Loucy (cell line): Measurements from ENCODE around the gene NAALADL2.

Source experiments
- EZH2phosphoT487 ChIP-seq: fragments of 200-600 bp; IDR thresholded peaks from 2 replicates; pipeline ENCODE4 v1.6.1; 2018; ENCODE audit warnings: antibody characterized with exemption, mild to moderate bottlenecking, moderate library complexity, borderline replicate concordance
- TF ChIP-seq, protein P1 (sequence below): fragments of 200-600 bp; sonication (generic); conservative IDR thresholded peaks from 2 replicates; pipeline ENCODE4 v1.5.1; 2014; ENCODE audit warnings: mild to moderate bottlenecking, antibody characterized with exemption, low read length

- TF ChIP-seq, protein P1, sequence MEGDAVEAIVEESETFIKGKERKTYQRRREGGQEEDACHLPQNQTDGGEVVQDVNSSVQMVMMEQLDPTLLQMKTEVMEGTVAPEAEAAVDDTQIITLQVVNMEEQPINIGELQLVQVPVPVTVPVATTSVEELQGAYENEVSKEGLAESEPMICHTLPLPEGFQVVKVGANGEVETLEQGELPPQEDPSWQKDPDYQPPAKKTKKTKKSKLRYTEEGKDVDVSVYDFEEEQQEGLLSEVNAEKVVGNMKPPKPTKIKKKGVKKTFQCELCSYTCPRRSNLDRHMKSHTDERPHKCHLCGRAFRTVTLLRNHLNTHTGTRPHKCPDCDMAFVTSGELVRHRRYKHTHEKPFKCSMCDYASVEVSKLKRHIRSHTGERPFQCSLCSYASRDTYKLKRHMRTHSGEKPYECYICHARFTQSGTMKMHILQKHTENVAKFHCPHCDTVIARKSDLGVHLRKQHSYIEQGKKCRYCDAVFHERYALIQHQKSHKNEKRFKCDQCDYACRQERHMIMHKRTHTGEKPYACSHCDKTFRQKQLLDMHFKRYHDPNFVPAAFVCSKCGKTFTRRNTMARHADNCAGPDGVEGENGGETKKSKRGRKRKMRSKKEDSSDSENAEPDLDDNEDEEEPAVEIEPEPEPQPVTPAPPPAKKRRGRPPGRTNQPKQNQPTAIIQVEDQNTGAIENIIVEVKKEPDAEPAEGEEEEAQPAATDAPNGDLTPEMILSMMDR = no peak
- no peak for TF ChIP-seq EZH2phosphoT487
Measured at GRCh38 chr3:175246766-175247165, 387.6 kb downstream of the NAALADL2 start.
